Left lobe of liver (tissue), 2 donors: ENCODE data around the gene STN1. TPM values are rescaled to one million over a fixed set of nuclear protein-coding genes. Genes with fewer than 3 reads are reported as not detected.

Experiments
- ATAC-seq: fragments of 200-7000 bp; cut with Tn5 transposase; one replicate; pipeline ENCODE4 v1.9.1; 2020; ENCODE audit warnings: mild to moderate bottlenecking, moderate library complexity
- DNase-seq: peaks from one replicate; pipeline ENCODE4 v3.0.0-alpha.2; 2020; ENCODE audit warnings: low spot score
- total RNA-seq: library from RNA; stranded (reverse); gene quantifications from one replicate; pipeline ENCODE4 v1.2.1, GENCODE V29; 2021
- donor health status: DM: no; HTN: no; CAD: no; lungs with moderate emphysema.
- donor health status: DM: no; HTN: yes; CAD: no.

Gene STN1
- total RNA-seq, 1 donor from 2014 or later: 5.8 TPM

DNA sequence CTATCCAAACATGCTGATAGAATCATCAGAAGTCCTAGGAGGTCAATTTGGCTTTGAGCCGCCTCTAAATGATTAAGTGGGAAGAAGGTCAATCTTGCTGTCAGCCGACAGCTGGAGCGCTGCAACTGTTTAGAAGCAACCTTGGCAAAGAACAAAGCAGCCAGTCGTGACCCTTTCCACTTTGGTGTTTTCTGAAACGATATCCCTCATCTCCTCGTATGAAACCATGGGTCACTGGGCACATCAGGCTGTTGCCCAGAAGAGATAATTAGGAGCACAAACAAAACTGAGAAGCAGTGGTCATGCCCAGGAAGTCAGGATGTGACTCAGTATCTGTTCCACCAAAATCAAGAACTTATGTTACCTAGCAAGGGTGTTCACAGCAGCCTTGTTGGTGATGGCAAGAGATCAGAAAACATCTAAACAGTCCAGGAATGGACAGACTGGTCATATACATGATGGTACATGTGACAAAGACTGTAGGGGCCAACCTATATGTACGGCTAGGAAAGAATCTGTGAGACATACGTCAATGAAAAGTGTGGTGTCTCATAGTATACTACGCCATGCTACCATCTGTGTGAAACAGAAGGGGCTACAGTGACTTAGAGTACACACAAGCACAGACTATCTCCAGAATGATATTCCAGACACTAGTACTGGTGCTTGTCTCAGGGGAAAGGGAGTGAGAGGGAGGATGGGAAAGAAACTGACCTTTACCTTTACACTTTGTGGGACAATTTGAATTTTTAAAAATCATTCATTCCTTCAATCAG lies 22.4 kb downstream of the STN1 start:
- DNase-seq: no peak
- no peak for ATAC-seq

GRCh38 chr10:103894441-103894864 lies 23.5 kb downstream of the STN1 start:
- no peak for DNase-seq
- ATAC-seq: peak; percentile 53

GRCh38 chr10:103893817-103894216 lies 24.2 kb downstream of the STN1 start:
- ATAC-seq: no peak
- DNase-seq: no peak

DNA sequence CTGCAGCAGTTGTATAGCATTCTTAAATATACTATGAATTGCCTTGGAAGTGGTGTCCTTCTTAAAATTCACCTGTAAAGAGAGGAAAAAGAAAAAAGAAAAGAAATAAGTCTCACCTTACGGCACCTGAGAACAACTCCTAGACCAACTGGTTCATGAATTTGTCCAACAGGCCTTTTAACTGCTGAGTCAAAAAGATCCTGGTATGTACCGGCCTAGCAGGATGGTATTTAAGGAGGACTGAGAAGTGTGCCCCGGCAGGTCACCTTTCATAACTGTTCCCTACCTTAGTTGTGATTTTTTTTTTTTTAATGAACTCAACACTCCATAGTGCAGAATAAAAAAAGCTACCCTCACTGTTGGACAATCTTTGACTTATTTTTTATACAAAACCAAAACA lies 25.8 kb downstream of the STN1 start:
- DNase-seq: no peak
- ATAC-seq: no peak

DNA sequence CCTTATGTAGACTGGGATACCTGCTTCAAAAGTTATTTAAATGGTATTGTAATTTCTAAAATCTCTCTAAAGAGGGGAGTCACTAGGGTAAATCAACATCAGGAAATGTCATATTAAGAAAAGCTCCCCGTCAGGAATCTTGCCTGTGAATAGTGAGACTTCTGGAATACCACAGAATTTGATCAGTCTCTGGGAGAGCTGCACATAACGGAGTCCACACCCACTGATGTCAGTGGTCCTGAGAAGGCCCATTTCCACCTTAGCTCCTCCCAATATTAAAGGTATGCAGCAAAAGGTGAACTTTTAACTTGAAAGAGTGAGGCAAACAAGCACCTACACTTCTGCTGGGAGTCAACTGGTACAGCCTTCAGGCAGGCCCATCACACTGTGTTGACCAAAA lies 27.3 kb downstream of the STN1 start:
- DNase-seq (no peak), ATAC-seq (no peak)

DNA sequence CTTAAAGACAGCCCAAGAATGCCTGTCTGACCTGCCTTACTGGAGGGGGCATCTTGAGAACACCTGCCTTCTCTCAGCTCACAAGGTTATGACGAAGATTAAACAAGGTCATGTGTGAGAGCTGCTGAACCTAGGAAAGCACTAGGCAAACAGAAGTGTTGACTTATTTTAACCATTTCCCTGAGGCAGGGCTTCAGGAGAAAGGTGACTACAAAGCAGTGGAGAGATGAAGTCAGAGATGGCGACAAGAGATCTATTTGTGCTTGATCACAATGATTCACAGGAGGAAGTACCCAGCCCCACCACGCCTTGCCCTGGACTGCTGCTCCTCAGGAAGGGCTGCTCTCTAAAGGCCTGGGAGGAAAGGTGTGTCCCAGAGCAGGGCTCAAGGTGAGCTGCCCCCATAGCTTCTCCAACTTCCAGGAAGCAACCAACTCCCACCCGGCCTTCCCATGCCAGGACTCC lies 27.8 kb downstream of the STN1 start:
- DNase-seq: no peak
- ATAC-seq: peak; percentile 25

- no peak for DNase-seq
- peak; percentile 34 for ATAC-seq
These were observed 28.8 kb downstream of the STN1 start for GRCh38 chr10:103889121-103889720.

GRCh38 chr10:103888113-103888841 lies 29.7 kb downstream of the STN1 start:
- DNase-seq (no peak), ATAC-seq (peak; percentile 86)

GRCh38 chr10:103885617-103886016 lies 32.4 kb downstream of the STN1 start:
- no peak for DNase-seq

GRCh38 chr10:103884681-103885139 lies 33.3 kb downstream of the STN1 start:
- ATAC-seq: peak; percentile 83
- DNase-seq: no peak

More at GRCh38 chr10:103885617-103886016, 32.4 kb downstream of the STN1 start:
- ATAC-seq: no peak

- no peak for DNase-seq
- no peak for ATAC-seq
These were observed 35.5 kb downstream of the STN1 start for GRCh38 chr10:103882285-103883007.

DNA sequence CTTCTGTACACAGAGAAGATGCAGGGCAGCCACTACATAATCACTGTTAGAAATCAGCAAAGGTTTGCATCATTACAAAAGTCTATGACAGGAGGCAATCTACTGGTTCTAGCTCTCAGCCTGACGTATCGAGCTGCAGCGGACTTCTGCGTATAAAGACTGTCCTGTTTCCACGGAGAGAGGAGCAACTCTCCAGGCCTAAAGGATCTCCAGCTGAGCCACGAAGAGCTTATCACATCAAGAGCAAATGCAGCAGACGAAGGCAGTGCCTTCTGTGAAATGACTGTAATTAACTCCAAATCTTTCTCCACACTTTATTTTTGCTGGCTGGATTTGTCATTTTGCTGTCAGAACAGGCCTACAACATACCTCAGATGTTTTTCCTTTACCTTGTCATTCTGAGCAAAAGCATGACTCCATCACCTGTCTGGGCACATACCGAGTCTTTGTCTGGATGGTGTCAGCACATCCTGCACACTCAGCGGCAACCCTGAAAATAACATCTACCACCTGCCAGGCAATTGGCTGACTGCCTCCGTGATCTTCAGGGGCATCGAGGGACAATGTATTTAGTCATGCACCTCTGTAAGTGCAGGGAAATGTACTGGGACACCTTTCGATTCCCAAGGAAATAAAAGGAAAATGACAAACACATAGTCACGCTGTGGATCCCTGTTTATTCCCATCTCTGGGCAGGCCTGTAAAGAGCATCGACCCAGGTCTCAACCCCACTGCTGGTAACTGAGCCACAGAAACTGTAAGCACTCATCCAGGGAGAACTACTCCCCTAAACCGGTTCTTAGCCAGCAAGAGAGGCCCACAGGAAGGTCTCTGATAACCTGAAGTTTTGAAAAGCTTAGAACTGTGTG lies 36.3 kb downstream of the STN1 start:
- no peak for ATAC-seq
- no peak for DNase-seq

GRCh38 chr10:103879831-103880230 lies 38.2 kb downstream of the STN1 start:
- ATAC-seq (no peak), DNase-seq (no peak)

- ATAC-seq: no peak
- DNase-seq: no peak
These were observed 38.6 kb downstream of the STN1 start for GRCh38 chr10:103879409-103879808.

DNA sequence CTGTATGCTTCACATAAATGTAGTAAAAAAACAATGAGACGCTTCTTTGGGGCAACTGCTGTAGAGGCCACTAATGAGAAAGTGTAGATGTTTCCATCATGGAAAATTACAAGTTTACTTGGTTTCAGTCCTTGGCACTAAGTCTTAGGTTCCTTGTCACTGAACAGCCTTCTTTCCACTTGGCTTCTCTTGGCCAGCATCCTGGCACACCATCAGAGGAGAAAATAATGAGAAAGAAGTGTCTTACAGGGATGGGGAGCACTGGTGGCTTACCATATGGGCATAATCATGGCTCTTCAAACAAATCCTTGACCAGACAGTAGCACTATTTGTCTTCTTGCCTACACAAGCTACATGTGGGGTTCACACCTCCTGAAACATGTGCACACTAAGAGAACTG lies 40.1 kb downstream of the STN1 start:
- ATAC-seq (no peak), DNase-seq (no peak)

GRCh38 chr10:103876155-103876554 lies 41.8 kb downstream of the STN1 start:
- no peak for DNase-seq
- no peak for ATAC-seq

- DNase-seq (no peak), ATAC-seq (no peak)
These were observed 43.3 kb downstream of the STN1 start for GRCh38 chr10:103874730-103875129.

DNA sequence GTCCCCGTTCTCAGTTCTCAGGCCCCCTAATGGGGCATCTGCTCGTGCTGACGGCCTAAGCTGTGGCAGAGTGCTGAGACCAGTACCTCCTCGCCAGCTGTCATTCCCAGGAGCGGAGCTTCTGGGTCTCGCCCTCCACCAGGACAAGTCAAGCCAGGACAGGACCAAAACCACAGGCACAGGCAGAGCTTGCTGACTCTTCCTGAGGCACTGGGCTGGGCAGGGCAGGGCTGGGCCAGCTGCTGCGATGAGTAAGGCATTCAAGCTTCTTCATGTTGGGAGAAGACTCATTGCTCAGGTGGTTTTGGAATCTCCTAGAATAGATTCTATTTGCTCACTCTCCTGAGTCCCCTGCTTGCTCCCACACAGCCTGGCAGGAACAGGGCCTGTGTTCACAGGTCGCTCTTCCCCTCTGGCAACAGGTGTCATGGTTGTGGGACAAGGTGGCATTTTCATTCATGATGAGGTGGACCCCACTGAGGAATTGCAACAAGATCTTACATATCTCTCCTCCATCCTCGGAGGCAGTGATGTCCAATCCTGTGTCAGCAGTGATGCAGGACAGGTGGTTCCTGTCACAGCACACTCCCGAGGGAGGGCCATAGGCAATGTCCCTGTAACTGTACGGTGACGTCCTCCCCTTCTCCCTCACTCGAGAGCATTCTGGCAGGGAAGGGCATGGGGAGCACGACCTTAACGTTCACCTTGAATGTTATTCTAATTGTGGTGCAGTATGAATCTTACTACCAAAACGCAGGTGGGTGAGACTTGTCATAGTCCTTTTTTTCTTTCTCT lies 45.6 kb downstream of the STN1 start:
- no peak for DNase-seq
- ATAC-seq: no peak

DNA sequence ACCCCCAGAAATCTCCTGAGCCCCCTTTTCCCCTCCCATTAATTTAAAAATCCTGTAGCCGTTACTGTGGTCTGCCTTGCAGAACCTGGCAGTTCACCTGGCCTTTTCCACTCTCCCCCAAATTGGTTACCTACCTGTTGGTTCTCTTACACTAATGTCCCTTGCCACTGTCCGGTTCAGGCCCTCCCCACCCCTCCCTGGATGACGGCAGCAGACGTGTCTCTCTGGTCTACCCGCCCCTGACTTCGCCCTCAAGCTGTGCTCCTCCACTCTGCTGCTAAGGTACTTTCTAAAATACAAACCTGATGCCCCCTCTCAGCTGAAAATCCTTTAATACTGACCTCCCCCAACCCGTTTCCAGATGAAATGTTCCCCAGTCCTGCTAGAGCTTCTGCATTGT lies 47.0 kb downstream of the STN1 start:
- DNase-seq (no peak), ATAC-seq (no peak)
